HL-60 (cell line): ENCODE results near the gene CARS2.

Source experiments
- CTCF ChIP-seq: IDR thresholded peaks from one replicate; pipeline ENCODE4 v1.5.1; 2011; ENCODE audit warnings: low read length, control low read depth, inconsistent platforms; ENCODE audit not compliant: insufficient read depth
- GABPA ChIP-seq: IDR thresholded peaks from 2 replicates; pipeline ENCODE4 v1.6.1; 2012; ENCODE audit warnings: low read depth

- TF ChIP-seq CTCF (no peak), GABPA (no peak)
Measured at GRCh38 chr13:110634558-110634957, 71.4 kb downstream of the CARS2 start.
